DMS114 treated with DMSO at 0.1 percent for 48 hours (cell line): ENCODE measurements around the gene SLC9A7.
"Not testable (repeated sequence)": the region's sequence is repeated elsewhere in the genome, so short reads cannot be mapped to it uniquely, and the experiment has no call there.

Experiments used
- DNase-seq: peaks from one replicate; lab custom pipeline; 2025; ENCODE audit not compliant: unreplicated experiment; lab: John Stamatoyannopoulos, UW

The SLC9A7 gene

GRCh38 chrX:46754586-46755061 lies 4.3 kb downstream of the SLC9A7 start:
- DNase-seq = no peak

DNA sequence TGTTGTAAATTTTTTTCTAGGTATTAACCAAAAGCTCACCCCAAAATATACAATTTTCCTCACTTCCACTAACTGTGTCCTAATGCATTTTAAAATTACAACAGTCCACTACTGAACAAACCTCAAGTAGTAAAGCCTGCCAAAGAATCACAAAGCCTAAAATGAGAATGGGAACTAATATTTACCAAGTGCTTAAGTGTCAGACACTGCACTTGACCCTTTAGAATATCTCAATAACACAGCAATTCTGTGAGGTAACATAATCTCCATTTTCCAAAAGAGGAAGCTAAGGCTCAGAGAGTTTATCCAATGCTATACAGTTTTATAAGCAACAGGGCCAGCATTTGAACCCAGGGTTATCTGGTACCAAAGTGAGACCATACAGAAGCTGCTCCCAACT lies 4.9 kb downstream of the SLC9A7 start:
- DNase-seq = no peak

- DNase-seq = no peak
Measured at GRCh38 chrX:46750889-46751288, 8.0 kb downstream of the SLC9A7 start.

GRCh38 chrX:46744009-46744408 lies 14.9 kb downstream of the SLC9A7 start:
- no peak for DNase-seq

DNA sequence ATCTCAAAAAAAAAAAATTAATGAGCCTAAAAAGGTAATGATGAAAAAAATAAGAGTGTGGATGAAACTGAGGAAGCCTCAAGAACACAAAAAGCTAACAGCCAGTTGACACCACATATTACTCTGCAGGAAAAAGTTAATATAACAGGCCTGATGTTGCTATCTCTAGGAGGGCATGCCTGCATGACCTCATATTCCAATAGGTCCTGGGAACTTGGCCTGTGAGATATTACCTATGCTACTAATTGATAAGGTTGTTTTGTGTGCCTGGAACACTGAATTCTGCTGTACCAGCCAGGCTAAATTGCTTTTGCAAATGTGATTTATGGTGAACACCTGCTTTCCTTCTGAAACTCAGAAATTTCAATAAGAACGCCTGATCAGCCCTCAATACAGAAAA lies 15.9 kb downstream of the SLC9A7 start:
- DNase-seq = no peak

DNA sequence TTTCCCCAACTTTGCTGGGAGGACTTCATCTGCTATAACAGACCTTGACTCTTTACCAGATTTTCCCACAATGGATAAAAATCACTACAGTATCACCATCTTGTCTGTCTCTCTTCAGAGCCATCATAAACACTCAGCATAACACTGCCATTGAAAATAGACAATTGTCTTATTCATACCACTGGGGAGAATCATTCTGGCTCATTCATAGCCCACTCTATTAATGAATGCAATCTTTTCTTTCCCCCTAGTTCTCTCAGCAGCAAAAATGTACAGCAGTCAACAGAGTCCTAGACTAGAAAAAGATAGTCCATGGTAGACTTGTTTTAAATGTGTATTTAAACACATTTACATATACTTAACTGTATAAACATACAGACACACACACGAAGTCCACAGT lies 19.2 kb downstream of the SLC9A7 start:
- DNase-seq = no peak

- no peak for DNase-seq
Measured at GRCh38 chrX:46737462-46737861, 21.5 kb downstream of the SLC9A7 start.

GRCh38 chrX:46737041-46737440 lies 21.9 kb downstream of the SLC9A7 start:
- no peak for DNase-seq

- no peak for DNase-seq
Measured at GRCh38 chrX:46735622-46736021, 23.3 kb downstream of the SLC9A7 start.

- DNase-seq = no peak
Measured at GRCh38 chrX:46733226-46733625, 25.7 kb downstream of the SLC9A7 start.

GRCh38 chrX:46730765-46731164 lies 28.2 kb downstream of the SLC9A7 start:
- DNase-seq = no peak

GRCh38 chrX:46727441-46727840 lies 31.5 kb downstream of the SLC9A7 start:
- no peak for DNase-seq

DNA sequence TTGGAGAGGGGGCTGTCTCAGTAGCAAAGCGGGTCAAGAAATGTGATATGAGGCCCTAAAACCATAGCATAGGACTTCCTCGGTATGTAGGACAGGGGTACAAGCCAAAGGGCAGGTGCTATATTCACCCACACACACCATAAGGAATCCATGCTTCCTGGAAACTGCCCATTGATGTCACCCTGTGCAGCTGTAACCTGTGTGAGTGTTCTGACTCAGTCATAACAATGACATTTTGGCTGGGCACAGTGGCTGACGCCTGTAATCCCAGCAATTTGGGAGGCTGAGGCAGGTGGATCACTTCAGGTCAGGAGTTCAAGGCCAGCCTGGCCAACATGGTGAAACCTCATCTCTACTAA lies 35.4 kb downstream of the SLC9A7 start:
- DNase-seq = not testable (repeated sequence)

- DNase-seq = no peak
Measured at GRCh38 chrX:46722742-46723568, 36.0 kb downstream of the SLC9A7 start.

GRCh38 chrX:46716796-46717195 lies 42.1 kb downstream of the SLC9A7 start:
- DNase-seq = no peak

DNA sequence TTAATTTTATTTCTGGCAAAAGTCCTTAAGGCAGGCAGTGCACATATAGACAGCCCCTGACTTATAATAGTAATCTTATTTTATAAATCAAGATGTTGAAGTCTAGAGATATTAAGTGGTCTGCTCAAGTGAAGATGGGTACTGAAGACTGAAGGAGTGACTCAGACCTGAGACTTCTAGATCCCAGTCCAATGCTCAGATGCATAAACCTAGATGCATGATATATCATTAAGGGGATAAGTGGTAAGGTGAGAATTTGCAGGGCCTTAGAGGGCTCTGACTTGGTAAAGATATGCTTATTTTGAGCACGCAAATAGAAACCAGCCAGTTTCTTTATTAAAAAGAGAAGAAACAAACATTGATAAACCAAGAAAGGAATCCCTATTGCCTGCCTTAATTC lies 42.9 kb downstream of the SLC9A7 start:
- no peak for DNase-seq

DNA sequence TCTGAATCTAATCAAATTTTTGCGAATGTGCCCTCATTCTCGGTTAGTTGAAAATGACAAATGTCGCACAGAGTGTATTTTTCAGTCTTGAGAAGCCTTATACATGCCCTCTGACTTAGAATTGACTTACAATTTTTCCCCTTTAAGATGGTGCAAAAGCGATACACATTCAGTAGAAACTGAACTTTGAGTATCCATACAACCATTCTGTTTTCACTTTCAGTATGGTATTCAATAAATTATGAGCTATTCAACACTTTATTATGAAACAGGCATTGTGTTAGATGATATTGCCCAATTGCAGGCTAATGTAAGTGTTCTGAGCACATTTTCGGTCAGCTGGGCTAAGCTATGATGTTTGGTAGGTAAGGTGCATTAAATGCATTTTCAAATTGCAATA lies 43.4 kb downstream of the SLC9A7 start:
- no peak for DNase-seq

DNA sequence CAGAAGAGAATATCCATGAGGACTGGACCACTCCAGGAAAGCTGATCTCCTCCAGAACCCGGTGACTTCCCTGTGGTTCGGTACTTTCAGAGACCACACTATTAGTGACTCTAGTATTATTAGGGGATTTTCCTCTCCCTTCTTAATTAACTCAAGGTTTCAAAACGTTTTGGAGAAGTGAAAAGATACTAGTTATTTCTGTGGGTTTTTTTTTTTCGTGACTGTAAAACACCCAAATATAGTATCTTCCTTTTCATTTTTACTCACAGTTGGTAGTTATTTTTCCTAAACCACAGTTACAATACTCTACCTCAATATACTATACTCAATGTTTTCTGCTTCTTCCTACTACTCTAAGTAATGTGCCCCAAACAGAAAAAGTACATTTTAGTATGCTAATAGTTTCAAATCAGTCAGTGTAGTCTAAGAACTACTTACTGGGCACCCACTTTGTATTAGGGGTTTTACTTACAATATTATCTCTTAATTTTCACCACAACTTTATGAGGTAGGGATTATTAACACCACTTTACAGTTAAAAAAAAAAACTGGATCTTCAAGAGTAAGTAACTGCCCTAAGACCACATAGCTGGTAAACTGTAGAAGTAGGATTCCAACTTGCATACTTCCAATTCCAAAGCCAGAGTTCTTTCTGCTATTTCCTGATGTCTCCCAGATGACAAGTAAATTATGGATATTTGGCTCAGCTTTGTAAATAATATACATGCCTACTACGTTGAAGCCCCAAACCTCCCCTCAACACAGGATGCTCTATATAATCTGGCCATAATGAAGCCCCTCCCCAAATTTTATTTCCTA lies 45.0 kb downstream of the SLC9A7 start:
- DNase-seq = no peak

GRCh38 chrX:46712764-46713163 lies 46.2 kb downstream of the SLC9A7 start:
- no peak for DNase-seq

GRCh38 chrX:46710927-46711623 lies 47.8 kb downstream of the SLC9A7 start:
- DNase-seq = no peak

DNA sequence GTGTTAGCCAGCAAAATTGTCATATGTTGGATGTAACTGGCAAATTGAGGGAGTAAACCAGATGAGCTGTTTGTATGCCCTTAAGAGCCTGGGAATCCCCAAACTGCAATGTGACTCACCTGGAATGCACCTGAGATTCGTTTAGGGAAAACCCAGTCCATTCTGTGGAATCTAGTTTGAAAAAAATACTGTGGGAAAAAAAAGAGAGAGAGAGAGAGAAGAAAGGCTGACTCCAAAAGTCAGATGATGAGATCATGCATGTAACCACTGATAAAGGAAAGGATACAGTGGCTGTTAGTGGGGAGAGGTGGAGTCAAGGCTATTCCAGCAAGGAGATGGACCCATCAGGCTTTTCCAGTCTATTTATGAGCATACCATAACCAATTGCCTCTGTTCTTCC lies 48.5 kb downstream of the SLC9A7 start:
- no peak for DNase-seq
